HEK293 (cell line): ENCODE measurements around the gene SF3B6.
A peak's percentile ranks its signal among the peaks of the same experiment; 100 is the strongest.

Experiments used
- EGR2 ChIP-seq: fragments of 450-650 bp; formaldehyde crosslinking; IDR thresholded peaks from 2 replicates; pipeline ENCODE4 v1.5.1; 2016; ENCODE audit warnings: low read depth, missing biosample characterization, missing genetic modification characterization
- GLIS1 ChIP-seq: fragments of 450-650 bp; formaldehyde crosslinking; IDR thresholded peaks from 2 replicates; pipeline ENCODE4 v1.5.1; 2016; ENCODE audit warnings: missing biosample characterization, missing genetic modification characterization
- GLIS2 ChIP-seq: fragments of 450-650 bp; formaldehyde crosslinking; IDR thresholded peaks from 2 replicates; pipeline ENCODE4 v1.5.1; 2016; ENCODE audit warnings: missing biosample characterization, missing genetic modification characterization
- KLF16 ChIP-seq: fragments of 450-650 bp; formaldehyde crosslinking; IDR thresholded peaks from 2 replicates; pipeline ENCODE4 v1.5.1; 2017; ENCODE audit warnings: missing biosample characterization, missing genetic modification characterization
- KLF8 ChIP-seq: fragments of 450-650 bp; formaldehyde crosslinking; IDR thresholded peaks from 2 replicates; pipeline ENCODE4 v1.5.1; 2016; ENCODE audit warnings: missing biosample characterization, missing genetic modification characterization
- KLF9 ChIP-seq: fragments of 450-650 bp; formaldehyde crosslinking; IDR thresholded peaks from 2 replicates; pipeline ENCODE4 v1.5.1; 2016; ENCODE audit warnings: missing biosample characterization, missing genetic modification characterization, low read depth
- MEIS1 ChIP-seq: sonication (generic); formaldehyde crosslinking; IDR thresholded peaks from 2 replicates; pipeline ENCODE4 v1.8.1; 2022; ENCODE audit warnings: missing genetic modification reagents, mild to moderate bottlenecking, borderline replicate concordance
- SCRT1 ChIP-seq: fragments of 450-650 bp; formaldehyde crosslinking; IDR thresholded peaks from 2 replicates; pipeline ENCODE4 v1.5.1; 2016; ENCODE audit warnings: missing biosample characterization, missing genetic modification characterization, borderline replicate concordance
- ZBTB20 ChIP-seq: fragments of 450-650 bp; formaldehyde crosslinking; IDR thresholded peaks from 2 replicates; pipeline ENCODE4 v1.5.1; 2016; ENCODE audit warnings: missing biosample characterization, missing genetic modification characterization
- ZBTB7A ChIP-seq: fragments of 450-650 bp; formaldehyde crosslinking; IDR thresholded peaks from 2 replicates; pipeline ENCODE4 v1.5.1; 2016; ENCODE audit warnings: low read depth, missing biosample characterization, missing genetic modification characterization
- ZFHX2 ChIP-seq: fragments of 450-650 bp; formaldehyde crosslinking; conservative IDR thresholded peaks from 2 replicates; pipeline ENCODE4 v1.5.1; 2016; ENCODE audit warnings: missing biosample characterization, missing genetic modification characterization
- ZFP37 ChIP-seq: fragments of 450-650 bp; formaldehyde crosslinking; IDR thresholded peaks from 2 replicates; pipeline ENCODE4 v1.5.1; 2016; ENCODE audit warnings: missing biosample characterization, missing genetic modification characterization
- ZNF174 ChIP-seq: fragments of 450-650 bp; formaldehyde crosslinking; IDR thresholded peaks from 2 replicates; pipeline ENCODE4 v1.5.0; 2017; ENCODE audit warnings: missing biosample characterization, mild to moderate bottlenecking, missing genetic modification characterization
- ZNF2 ChIP-seq: fragments of 450-650 bp; formaldehyde crosslinking; IDR thresholded peaks from 2 replicates; pipeline ENCODE4 v1.5.1; 2016; ENCODE audit warnings: missing biosample characterization, missing genetic modification characterization
- ZNF223 ChIP-seq: fragments of 450-650 bp; formaldehyde crosslinking; IDR thresholded peaks from 2 replicates; pipeline ENCODE4 v1.5.1; 2016; ENCODE audit warnings: missing biosample characterization, missing genetic modification characterization
- ZNF335 ChIP-seq: fragments of 450-650 bp; formaldehyde crosslinking; conservative IDR thresholded peaks from 2 replicates; pipeline ENCODE4 v1.5.1; 2016; ENCODE audit warnings: missing biosample characterization, missing genetic modification characterization
- ZNF341 ChIP-seq: fragments of 450-650 bp; formaldehyde crosslinking; IDR thresholded peaks from 2 replicates; pipeline ENCODE4; 2016; ENCODE audit warnings: low read depth, missing biosample characterization, missing genetic modification characterization
- ZNF394 ChIP-seq: fragments of 450-650 bp; formaldehyde crosslinking; IDR thresholded peaks from 2 replicates; pipeline ENCODE4 v1.5.1; 2016; ENCODE audit warnings: missing biosample characterization, missing genetic modification characterization, mild to moderate bottlenecking, moderate library complexity, borderline replicate concordance
- ZNF501 ChIP-seq: fragments of 450-650 bp; formaldehyde crosslinking; IDR thresholded peaks from 2 replicates; pipeline ENCODE4 v1.5.1; 2016; ENCODE audit warnings: missing biosample characterization, missing genetic modification characterization
- ZNF660 ChIP-seq: fragments of 450-650 bp; IDR thresholded peaks from 2 replicates; pipeline ENCODE4 v1.5.1; 2018; ENCODE audit warnings: missing biosample characterization, mild to moderate bottlenecking, missing genetic modification characterization
- TF ChIP-seq, protein P1 (sequence below): fragments of 450-650 bp; formaldehyde crosslinking; IDR thresholded peaks from 2 replicates; pipeline ENCODE4 v1.5.1; 2016; ENCODE audit warnings: missing biosample characterization, missing genetic modification characterization
- TF ChIP-seq, protein P2 (sequence below): fragments of 450-650 bp; formaldehyde crosslinking; IDR thresholded peaks from 2 replicates; pipeline ENCODE4 v1.5.1; 2017; ENCODE audit warnings: missing biosample characterization, missing genetic modification characterization
- TF ChIP-seq, protein P3 (sequence below): sonication (generic); formaldehyde crosslinking; IDR thresholded peaks from 2 replicates; pipeline ENCODE4 v1.8.1; 2022; ENCODE audit warnings: mild to moderate bottlenecking, moderate library complexity, missing genetic modification reagents
- TF ChIP-seq, protein P4 (sequence below): fragments of 450-650 bp; formaldehyde crosslinking; optimal IDR thresholded peaks from 2 replicates; pipeline ENCODE3; 2016; ENCODE audit warnings: missing biosample characterization, mild to moderate bottlenecking, missing genetic modification characterization
- TF ChIP-seq, protein P5 (sequence below): fragments of 450-650 bp; formaldehyde crosslinking; IDR thresholded peaks from 2 replicates; pipeline ENCODE4 v1.5.1; 2016; ENCODE audit warnings: missing biosample characterization, missing genetic modification characterization
- TF ChIP-seq, protein P6 (sequence below): fragments of 450-650 bp; formaldehyde crosslinking; IDR thresholded peaks from 2 replicates; pipeline ENCODE4 v1.5.1; 2016; ENCODE audit warnings: missing biosample characterization, missing genetic modification characterization
- TF ChIP-seq, protein P7 (sequence below): fragments of 450-650 bp; formaldehyde crosslinking; IDR thresholded peaks from 2 replicates; pipeline ENCODE4 v1.5.1; 2017; ENCODE audit warnings: missing biosample characterization, missing genetic modification characterization

SF3B6 gene

DNA sequence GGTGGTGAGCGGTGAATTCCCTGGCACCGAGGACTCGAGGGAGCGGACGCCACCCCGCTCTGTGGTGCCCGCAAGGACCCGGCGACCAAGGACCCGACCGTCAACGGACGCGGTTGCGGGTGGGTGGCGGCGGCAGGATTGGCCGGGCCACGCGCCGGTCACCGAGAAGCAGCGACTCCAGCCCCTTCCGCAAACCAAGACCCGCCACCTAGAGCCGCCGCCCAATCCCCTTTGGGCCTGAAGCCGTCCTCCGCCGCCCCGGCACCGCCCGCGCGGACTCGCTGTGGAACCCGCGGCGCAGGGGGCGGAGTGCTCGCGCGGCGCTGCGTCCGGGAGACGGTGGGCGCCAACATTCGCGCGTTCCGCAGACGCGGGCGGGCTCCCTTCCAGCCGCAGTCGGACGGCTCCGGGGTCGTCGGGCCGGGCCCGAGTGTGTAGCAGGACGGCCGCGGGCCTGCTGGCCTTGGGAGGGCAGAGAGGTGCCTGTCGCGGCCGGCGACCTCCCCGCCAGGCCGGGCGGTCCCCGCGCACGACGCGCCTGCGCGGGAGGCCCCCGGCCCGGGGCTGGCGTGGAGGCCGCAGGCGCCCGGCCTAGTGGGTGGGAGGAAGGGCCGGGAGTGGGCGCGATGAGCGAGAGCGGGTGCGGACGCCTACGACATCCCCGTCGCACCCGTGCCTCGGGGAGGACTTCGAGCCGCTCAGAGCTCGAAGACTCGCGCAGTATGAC is 47.2 kb upstream of the SF3B6 start, which contains the start of the genes FAM228B and PFN4 (continued):
- TF ChIP-seq, protein P1, sequence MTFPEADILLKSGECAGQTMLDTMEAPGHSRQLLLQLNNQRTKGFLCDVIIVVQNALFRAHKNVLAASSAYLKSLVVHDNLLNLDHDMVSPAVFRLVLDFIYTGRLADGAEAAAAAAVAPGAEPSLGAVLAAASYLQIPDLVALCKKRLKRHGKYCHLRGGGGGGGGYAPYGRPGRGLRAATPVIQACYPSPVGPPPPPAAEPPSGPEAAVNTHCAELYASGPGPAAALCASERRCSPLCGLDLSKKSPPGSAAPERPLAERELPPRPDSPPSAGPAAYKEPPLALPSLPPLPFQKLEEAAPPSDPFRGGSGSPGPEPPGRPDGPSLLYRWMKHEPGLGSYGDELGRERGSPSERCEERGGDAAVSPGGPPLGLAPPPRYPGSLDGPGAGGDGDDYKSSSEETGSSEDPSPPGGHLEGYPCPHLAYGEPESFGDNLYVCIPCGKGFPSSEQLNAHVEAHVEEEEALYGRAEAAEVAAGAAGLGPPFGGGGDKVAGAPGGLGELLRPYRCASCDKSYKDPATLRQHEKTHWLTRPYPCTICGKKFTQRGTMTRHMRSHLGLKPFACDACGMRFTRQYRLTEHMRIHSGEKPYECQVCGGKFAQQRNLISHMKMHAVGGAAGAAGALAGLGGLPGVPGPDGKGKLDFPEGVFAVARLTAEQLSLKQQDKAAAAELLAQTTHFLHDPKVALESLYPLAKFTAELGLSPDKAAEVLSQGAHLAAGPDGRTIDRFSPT, result peak; percentile 85; the same call in 1 of the 2 replicates
- TF ChIP-seq ZNF501 (tag by site-specific recombination), result peak; percentile 78; the same call in 1 of the 2 replicates
- peak; percentile 70 for TF ChIP-seq ZNF335 (tag by site-specific recombination)
- no peak for TF ChIP-seq SCRT1 (tag by site-specific recombination)
- TF ChIP-seq, protein P2, sequence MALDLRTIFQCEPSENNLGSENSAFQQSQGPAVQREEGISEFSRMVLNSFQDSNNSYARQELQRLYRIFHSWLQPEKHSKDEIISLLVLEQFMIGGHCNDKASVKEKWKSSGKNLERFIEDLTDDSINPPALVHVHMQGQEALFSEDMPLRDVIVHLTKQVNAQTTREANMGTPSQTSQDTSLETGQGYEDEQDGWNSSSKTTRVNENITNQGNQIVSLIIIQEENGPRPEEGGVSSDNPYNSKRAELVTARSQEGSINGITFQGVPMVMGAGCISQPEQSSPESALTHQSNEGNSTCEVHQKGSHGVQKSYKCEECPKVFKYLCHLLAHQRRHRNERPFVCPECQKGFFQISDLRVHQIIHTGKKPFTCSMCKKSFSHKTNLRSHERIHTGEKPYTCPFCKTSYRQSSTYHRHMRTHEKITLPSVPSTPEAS (tag by site-specific recombination), result 0 out of 2 replicates have a peak, but pooled peaks have one; percentile 14
- TF ChIP-seq, protein P3, sequence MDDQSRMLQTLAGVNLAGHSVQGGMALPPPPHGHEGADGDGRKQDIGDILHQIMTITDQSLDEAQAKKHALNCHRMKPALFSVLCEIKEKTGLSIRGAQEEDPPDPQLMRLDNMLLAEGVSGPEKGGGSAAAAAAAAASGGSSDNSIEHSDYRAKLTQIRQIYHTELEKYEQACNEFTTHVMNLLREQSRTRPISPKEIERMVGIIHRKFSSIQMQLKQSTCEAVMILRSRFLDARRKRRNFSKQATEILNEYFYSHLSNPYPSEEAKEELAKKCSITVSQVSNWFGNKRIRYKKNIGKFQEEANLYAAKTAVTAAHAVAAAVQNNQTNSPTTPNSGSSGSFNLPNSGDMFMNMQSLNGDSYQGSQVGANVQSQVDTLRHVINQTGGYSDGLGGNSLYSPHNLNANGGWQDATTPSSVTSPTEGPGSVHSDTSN, result peak; percentile 86
- TF ChIP-seq ZNF341, result peak; percentile 40; the same call in 1 of the 2 replicates
- peak; percentile 81 for TF ChIP-seq KLF16
- TF ChIP-seq ZNF394 (tag by site-specific recombination), result no peak
- peak; percentile 87 for TF ChIP-seq ZFHX2
- 0 out of 2 replicates have a peak, but pooled peaks have one; percentile 65 for TF ChIP-seq ZNF660 (tag by site-specific recombination)
- no peak for TF ChIP-seq ZNF174 (tag by site-specific recombination)
- peak; percentile 88; the same call in 1 of the 2 replicates for TF ChIP-seq GLIS2 (tag by site-specific recombination)
- peak; percentile 71 for TF ChIP-seq ZNF2 (tag by site-specific recombination)
- TF ChIP-seq KLF9 (tag by site-specific recombination), result peak; percentile 1; the same call in 1 of the 2 replicates
- peak; percentile 49; the same call in 1 of the 2 replicates for TF ChIP-seq KLF8 (tag by site-specific recombination)
- TF ChIP-seq ZFP37 (tag by site-specific recombination), result peak; percentile 85
- TF ChIP-seq ZNF223 (tag by site-specific recombination), result no peak
- TF ChIP-seq, protein P4, sequence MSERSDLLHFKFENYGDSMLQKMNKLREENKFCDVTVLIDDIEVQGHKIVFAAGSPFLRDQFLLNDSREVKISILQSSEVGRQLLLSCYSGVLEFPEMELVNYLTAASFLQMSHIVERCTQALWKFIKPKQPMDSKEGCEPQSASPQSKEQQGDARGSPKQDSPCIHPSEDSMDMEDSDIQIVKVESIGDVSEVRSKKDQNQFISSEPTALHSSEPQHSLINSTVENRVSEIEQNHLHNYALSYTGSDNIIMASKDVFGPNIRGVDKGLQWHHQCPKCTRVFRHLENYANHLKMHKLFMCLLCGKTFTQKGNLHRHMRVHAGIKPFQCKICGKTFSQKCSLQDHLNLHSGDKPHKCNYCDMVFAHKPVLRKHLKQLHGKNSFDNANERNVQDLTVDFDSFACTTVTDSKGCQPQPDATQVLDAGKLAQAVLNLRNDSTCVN, result peak; percentile 89
- 0 out of 2 replicates have a peak, but pooled peaks have one; percentile 6 for TF ChIP-seq ZBTB7A (tag by site-specific recombination)
- peak; percentile 66; the same call in 1 of the 2 replicates for TF ChIP-seq ZBTB20
- TF ChIP-seq, protein P5, sequence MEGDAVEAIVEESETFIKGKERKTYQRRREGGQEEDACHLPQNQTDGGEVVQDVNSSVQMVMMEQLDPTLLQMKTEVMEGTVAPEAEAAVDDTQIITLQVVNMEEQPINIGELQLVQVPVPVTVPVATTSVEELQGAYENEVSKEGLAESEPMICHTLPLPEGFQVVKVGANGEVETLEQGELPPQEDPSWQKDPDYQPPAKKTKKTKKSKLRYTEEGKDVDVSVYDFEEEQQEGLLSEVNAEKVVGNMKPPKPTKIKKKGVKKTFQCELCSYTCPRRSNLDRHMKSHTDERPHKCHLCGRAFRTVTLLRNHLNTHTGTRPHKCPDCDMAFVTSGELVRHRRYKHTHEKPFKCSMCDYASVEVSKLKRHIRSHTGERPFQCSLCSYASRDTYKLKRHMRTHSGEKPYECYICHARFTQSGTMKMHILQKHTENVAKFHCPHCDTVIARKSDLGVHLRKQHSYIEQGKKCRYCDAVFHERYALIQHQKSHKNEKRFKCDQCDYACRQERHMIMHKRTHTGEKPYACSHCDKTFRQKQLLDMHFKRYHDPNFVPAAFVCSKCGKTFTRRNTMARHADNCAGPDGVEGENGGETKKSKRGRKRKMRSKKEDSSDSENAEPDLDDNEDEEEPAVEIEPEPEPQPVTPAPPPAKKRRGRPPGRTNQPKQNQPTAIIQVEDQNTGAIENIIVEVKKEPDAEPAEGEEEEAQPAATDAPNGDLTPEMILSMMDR (tag by site-specific recombination), result peak; percentile 32
- TF ChIP-seq, protein P6, sequence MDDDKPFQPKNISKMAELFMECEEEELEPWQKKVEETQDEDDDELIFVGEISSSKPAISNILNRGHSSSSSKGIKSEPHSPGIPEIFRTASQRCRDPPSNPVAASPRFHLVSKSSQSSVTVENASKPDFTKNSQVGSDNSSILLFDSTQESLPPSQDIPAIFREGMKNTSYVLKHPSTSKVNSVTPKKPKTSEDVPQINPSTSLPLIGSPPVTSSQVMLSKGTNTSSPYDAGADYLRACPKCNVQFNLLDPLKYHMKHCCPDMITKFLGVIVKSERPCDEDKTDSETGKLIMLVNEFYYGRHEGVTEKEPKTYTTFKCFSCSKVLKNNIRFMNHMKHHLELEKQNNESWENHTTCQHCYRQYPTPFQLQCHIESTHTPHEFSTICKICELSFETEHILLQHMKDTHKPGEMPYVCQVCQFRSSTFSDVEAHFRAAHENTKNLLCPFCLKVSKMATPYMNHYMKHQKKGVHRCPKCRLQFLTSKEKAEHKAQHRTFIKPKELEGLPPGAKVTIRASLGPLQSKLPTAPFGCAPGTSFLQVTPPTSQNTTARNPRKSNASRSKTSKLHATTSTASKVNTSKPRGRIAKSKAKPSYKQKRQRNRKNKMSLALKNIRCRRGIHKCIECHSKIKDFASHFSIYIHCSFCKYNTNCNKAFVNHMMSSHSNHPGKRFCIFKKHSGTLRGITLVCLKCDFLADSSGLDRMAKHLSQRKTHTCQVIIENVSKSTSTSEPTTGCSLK (tag by site-specific recombination), result no peak
- TF ChIP-seq GLIS1, result peak; percentile 50; the same call in 1 of the 2 replicates
- no peak for TF ChIP-seq MEIS1 (CRISPR knock-in tag)
- TF ChIP-seq, protein P7, sequence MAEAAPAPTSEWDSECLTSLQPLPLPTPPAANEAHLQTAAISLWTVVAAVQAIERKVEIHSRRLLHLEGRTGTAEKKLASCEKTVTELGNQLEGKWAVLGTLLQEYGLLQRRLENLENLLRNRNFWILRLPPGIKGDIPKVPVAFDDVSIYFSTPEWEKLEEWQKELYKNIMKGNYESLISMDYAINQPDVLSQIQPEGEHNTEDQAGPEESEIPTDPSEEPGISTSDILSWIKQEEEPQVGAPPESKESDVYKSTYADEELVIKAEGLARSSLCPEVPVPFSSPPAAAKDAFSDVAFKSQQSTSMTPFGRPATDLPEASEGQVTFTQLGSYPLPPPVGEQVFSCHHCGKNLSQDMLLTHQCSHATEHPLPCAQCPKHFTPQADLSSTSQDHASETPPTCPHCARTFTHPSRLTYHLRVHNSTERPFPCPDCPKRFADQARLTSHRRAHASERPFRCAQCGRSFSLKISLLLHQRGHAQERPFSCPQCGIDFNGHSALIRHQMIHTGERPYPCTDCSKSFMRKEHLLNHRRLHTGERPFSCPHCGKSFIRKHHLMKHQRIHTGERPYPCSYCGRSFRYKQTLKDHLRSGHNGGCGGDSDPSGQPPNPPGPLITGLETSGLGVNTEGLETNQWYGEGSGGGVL (tag by site-specific recombination), result peak; percentile 55; the same call in 1 of the 2 replicates
- TF ChIP-seq EGR2, result peak; percentile 38
